Midbrain (tissue), 1 donor: Measurements from ENCODE around the gene ADGRA1.

Experiments used
- DNase-seq: peaks from one replicate; lab custom pipeline; 2025; lab: John Stamatoyannopoulos, UW

ADGRA1 gene

DNA sequence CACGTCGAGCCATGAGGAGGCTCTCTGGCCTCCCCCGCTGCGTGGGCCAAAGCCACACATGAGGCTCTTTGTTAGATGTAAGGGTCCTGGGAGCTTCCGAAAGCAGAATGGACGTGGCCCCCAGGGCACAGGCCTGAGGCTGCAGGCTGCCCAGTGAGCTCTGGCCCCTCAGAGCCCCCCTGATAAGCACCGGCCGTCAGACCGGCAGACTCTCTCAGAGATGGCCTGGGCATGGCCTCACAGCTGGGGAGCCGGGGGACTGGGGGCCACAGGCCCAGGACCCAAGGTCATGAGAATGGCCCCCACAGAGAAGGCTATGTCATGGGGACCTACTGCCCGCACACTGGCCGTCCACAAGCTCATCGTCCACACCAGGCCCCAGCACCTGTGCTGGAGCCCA is 31.7 kb upstream of the ADGRA1 start:
- no peak for DNase-seq

DNA sequence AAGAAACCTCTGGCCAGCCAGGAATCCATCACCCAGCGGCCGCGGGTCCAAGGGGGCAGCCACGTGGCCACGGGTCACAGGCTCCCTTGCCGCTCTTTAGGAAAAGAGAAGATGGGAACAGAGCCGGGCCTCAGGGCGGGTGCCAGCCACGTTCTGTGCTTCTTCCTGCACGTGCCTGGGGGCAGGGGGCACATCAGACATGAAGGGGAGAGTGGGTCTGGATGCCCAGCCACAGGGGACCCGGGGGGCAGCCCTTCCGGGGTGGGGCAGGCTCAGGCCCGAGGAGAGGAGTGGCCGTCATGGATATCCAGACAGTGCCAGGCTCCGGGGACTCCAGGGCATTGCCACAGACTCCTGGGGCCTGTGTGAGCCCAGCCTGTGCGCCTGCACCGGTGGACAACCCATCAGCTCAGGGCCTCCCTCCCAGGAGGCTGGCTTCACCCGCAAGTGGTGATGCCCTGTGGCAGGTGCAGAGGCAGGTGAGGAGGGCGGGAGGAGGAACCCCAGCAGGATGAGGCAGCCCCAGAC is 31.0 kb upstream of the ADGRA1 start:
- no peak for DNase-seq

- no peak for DNase-seq
These were observed 29.2 kb upstream of the ADGRA1 start for GRCh38 chr10:133058331-133059092.

- DNase-seq: no peak
These were observed 28.6 kb upstream of the ADGRA1 start for GRCh38 chr10:133059093-133059470.

- DNase-seq: no peak
These were observed 28.2 kb upstream of the ADGRA1 start for GRCh38 chr10:133059571-133059970.

- DNase-seq: no peak
These were observed 27.7 kb upstream of the ADGRA1 start for GRCh38 chr10:133060022-133060421.

DNA sequence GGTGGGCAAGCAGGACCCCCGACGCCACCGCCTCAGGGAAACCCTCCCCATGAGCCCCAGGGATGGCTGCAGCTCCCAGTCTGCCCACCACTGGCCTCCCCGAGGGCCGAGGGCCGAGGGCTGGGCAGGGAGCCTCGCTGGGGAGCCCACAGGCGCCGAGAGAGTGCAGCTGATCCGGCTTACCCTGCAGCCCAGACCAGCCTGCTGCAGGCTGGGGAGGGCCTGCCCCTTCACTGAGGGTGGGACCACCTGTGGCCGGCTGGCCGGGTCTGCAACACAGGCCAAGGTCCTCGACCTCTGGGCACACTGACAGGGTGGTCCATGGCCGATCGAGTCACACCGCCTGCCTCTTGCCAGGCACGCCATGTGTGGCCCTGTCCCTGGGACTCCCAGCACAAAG is 27.3 kb upstream of the ADGRA1 start:
- no peak for DNase-seq

DNA sequence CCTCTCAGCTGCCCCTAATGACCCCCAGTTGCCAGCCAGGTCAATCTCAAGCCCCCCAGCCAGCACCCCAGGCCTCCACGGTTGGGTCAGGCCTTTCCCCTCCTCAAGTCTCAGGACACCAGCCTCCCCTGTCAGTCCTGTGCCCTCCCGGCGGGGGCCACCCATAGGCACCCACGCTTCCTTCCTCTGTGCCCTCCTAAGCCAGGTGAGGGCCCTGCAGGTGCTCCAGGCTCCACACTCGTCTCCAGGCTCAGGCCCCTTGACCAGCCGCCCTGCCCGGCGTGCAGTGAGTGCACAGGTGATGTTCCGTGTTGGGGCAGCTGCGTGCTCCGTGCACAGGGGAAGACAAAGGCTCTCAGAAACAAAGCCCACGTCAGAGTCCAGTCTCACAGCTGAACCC is 26.8 kb upstream of the ADGRA1 start:
- DNase-seq: no peak

GRCh38 chr10:133061296-133062038 is 26.3 kb upstream of the ADGRA1 start:
- no peak for DNase-seq

DNA sequence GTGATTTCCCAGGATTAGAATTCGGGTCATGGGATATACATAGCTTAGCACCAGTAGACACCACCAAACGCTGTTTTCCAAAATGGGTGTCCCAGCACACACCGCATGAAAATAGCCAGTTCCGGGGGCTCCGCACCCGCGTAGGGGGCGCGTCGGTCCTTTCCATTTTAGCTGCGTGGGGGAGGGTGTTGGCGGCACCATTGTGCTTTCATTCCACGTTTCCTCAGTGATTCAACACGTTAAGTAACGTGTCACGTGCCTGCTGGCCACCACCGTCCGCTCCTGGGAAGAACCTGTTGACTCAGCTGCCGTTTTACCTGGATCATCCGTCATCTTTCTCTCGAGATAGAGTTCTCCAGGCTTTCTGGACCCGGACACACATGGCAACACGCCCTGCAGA is 25.6 kb upstream of the ADGRA1 start:
- no peak for DNase-seq

DNA sequence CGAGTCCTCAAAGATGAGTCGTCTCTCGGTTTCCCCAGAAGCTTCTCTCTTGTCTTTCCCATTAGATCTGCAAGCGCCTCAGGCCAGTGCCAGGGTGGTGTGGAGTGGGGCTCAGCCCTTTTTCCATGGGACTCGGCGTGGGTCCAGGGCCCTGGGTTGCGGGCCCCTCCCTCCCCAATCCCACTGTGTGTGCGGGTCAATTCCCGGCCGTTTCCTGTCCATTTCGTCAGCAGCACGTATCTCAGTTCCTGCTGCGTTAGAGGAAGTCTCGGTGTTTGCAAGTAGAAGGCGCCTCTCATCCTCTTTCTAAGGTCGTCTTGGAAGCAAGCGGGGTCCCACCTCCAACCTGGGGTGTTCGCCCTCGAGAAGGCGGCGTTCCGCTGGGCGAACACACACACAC is 25.1 kb upstream of the ADGRA1 start:
- DNase-seq: no peak

- no peak for DNase-seq
These were observed 20.3 kb upstream of the ADGRA1 start for GRCh38 chr10:133067149-133068105.

GRCh38 chr10:133068111-133069032 is 19.4 kb upstream of the ADGRA1 start:
- DNase-seq: no peak

DNA sequence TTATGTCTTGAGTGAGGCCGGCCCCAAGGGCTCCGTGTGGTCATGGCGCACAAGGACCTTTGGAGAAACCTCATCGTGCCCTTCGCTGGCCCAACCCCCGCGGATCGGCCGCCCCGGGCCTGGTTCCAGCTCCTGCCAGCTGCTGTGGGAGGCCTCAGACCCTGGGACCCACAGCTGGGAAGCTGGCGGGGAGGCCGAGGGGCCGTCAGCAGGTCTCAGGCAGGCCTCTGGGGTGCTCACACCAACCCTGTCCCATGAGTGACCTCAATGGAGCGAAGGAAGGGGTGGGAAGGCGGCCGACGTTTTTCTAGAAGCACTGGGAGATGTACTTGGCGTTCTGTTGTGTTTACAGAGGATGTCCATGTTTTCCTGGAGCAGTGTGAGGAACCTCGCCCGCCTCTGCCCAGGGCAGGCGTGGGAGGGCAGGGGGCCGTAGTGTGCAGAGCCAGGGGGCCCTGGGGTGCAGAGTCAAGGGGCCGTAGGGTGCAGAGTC is 18.6 kb upstream of the ADGRA1 start:
- DNase-seq: no peak

DNA sequence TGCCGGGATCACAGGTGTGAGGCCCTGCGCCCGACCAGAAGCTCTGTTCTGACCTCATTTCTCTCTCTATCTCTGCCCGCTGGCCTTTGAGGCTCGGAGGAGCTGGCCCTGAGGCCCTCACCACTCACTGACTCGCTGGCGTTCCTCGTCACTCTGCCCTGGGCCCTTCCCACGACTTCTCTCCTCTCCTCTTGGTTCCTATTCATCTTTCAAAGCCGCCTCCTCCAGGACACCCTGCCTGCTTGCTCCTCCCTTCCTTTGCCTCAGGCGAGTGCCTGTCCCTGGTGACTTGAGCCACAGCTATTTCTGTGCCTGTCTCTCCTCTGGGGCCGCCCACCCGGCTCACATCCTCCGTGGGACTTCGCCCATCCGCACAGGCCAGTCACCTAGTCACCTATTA is 17.3 kb upstream of the ADGRA1 start:
- no peak for DNase-seq

- no peak for DNase-seq
These were observed 16.9 kb upstream of the ADGRA1 start for GRCh38 chr10:133070810-133071209.

GRCh38 chr10:133071733-133072132 is 16.0 kb upstream of the ADGRA1 start:
- DNase-seq: no peak

DNA sequence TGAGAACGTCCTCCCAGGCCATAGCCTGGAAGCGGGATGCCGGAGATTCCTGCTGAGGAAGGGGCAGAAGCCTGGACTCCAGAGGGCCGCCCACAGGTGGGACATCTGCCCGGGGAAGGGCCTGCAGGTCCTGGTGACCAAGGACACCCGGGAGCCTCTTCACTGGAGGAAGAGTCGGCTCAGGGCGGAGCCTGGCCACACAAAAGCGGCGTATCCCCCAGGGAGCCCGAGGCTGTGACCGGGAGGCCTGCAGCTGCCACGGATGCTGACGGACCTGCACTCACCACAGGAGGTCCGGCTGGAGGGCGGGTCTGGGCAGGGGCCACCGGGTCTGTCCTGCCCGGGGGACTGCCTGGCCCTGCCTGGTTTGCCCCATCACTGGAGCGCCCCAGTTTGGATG is 15.5 kb upstream of the ADGRA1 start:
- no peak for DNase-seq

DNA sequence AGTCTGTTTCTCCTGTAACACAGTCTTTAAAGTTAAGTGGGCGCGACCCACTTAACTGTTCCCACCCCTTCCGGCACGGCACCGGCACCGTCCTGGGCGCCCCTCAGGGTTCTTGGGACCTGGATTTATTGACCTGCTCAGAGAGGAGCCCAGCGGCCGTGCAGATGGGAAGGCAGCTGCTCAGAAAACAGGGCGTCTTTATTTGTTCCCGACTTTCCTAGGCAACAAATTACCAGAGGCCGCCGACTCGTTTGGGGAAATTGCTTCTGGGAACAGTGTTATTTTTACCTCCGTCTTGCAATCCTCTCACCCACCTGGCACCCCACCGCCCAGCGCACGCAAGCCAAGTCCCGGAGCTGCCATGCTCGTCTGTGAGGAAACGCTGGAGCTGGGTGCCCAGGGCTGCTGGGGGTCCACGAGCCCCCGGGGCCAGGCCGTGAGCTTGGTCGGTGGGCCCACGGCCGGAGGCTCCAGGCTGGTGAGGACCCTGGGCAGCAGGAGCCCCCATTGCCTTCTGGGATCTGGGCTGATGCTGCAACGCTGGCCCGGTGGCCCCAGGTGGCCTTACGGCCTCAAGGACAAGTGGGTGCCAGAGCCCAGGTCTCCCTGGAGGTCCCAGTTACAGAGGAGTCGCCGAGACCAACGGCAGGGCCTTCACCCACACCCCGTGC is 14.9 kb upstream of the ADGRA1 start:
- DNase-seq: no peak

DNA sequence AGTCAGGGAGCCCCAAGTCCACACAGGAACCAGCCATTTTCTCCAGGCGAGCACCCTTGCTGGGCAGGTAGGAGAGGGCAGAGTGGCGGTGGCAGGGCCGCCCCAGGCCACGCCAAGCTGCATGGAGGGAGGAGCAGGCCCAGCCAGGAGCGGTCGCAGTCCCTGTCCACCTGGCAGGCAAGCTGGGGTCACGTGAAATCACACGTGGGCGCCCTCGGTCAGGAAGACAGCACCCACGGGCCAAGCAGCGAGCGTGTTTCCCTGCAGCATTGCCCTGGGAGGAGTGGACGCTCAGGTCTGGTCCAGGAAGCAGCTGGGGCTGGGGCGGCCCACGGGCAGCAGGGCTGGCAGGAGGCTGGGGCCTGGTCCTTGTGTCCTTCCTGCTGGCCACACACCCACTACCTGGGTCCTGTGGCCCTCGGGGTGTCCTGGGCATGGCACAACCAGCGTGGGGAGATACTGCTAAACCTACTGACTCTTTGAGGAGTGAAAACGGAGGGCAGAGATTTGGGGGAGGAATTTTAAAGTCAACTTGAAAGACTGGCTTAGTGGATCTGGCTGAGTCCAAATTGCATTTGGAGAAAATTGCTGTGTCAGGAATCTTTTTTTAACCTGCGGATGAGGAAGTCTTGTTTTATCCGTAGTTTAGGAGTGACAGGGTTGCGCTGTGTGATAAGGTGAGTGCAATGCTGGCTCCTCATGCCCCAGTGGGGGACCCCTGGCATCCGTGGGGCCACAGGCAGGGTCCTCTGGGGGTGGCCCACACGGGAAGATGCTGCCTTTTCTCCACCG is 12.2 kb upstream of the ADGRA1 start:
- no peak for DNase-seq
